CD4-positive, alpha-beta T cell treated with Interleukin-12 subunit alpha and Interleukin-12 subunit beta, for 1 hour (primary cell): Measurements from ENCODE around the gene FCRL6.

Experiments used
- DNase-seq: peaks from one replicate; pipeline ENCODE4 v3.0.0-alpha.2; 2020

FCRL6 gene

DNA sequence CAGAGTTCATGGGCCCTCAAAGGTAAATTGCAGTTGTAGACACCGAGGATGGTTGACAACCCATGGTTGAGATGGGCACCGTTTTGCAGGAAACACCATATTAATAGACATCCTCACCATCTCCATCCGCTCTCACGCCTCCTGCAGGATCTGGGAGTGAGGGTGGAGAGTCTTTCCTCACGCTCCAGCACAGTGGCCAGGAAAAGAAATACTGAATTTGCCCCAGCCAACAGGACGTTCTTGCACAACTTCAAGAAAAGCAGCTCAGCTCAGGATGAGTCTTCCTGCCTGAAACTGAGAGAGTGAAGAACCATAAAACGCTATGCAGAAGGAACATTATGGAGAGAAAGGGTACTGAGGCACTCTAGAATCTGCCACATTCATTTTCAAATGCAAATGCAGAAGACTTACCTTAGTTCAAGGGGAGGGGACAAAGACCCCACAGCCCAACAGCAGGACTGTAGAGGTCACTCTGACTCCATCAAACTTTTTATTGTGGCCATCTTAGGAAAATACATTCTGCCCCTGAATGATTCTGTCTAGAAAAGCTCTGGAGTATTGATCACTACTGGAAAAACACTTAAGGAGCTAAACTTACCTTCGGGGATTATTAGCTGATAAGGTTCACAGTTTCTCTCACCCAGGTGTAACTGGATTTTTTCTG lies 33.8 kb downstream of the FCRL6 start:
- DNase-seq: no peak

- DNase-seq: no peak
Measured at GRCh38 chr1:159838715-159839114, 36.6 kb downstream of the FCRL6 start.

- no peak for DNase-seq
Measured at GRCh38 chr1:159839116-159839849, 37.1 kb downstream of the FCRL6 start.

DNA sequence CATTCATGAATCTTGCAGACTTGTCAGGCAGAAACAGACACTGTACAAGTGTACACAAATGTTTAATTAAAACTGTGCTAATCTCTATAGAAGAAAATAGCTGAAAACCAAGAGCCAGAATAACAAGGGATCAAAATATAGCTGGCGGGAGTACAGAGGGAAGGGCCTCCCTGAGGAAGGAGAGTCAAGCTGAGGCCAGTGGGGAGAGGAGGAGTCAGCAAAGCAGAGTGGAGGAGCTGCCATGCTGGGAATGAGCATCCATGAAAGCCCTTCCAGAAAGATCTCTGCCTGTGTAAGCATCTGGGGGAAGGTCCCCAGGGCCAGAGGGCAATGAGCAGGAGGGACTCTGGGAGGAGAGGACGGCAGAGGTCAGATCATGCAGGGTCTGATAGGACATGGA lies 39.6 kb downstream of the FCRL6 start:
- DNase-seq: no peak

GRCh38 chr1:159843459-159843858 lies 41.3 kb downstream of the FCRL6 start:
- DNase-seq: no peak

DNA sequence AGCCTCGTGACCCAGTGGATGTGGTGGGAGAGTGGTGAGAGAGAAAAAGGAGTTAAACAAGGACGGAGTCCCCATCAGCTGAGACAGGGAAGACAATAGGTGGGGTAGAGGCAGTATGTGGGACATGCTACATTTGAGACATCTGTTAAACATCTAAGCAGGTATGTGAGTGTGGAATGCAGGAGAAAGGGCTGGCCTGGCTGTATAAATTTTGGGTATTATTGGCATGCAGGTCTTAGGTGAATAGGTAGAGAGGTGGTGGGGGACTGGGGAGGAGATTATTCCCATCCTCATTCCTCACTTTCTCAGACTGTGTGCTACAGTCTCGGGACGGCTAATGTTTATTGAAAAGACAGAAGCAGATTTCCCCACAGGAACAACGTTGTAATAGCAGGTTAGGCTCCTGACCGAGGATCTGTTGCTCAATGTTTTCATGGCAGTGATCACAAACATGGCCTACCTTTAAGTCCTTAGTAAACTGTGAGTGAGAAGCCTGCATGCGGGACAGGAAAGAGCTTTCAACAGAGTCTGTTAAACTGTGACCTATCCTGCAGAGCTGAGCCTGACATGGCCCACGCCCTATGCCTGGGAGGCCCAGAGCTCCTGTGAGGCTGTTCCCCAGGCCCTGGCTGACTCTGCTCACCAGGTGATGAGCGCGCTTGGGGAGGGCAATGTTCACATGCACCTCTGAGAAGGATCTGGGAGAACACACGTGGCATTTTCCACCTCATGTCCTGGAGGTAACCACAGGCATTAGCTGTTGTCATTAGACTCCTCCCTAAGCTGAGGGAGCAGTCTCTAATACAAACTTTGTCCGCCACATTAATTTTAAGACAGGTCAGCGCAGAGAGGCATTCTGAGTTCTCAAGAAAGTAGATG lies 43.8 kb downstream of the FCRL6 start:
- DNase-seq: no peak

DNA sequence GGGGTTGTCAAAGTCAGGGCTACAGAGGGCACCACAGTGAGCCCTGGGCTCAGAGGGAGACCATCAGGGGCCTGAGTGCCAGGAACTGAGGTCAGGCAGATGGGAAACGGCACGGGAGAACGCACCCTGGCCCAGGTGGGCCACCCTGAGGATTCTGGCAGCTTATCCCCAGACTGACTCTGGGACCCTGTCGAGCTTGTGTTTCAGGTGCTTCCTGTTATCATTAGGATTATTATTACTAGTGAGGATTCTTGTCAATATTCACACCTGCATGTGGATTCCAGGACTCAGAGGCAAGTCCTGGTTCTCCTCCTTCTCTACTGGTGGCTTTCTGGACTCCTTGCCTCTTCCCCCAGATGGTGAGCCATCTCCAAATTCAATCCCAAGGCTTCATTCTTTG lies 45.1 kb downstream of the FCRL6 start:
- no peak for DNase-seq

GRCh38 chr1:159848326-159848725 lies 46.2 kb downstream of the FCRL6 start:
- no peak for DNase-seq

- DNase-seq: no peak
Measured at GRCh38 chr1:159849626-159850366, 47.6 kb downstream of the FCRL6 start.

- DNase-seq: peak; percentile 7
Measured at GRCh38 chr1:159851407-159851806, 49.2 kb downstream of the FCRL6 start.

DNA sequence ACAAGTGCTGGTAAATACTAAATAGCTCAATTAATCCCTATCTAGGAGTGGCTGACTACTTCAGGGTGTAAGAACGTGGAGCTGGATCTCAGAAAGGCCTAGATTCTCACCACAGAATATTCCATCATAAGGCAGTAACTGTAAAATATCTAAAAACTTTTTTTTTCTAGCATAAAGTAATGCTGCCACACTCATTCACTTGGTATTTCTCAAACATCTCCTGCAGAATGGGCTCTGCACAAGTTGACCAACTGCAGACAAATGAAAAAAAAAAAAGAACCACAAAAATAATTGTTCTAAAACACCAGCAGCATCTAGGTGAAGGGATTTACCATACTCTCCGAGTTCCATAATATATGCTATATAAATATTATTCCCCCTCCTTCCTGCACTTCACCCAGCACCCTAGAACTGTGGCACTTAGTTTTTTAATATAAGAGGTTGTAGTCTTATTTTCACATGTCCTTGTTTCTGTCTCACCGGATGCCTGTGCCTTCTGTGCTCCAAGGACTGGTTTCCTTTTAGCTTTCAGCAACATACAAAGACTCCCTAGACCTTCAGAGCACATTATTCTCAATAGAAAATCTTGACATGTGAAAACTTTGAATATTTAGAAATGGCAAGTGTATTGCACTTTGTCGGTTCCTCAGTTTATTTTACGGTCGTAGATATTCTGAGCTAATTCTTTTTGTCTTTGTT lies 51.4 kb downstream of the FCRL6 start:
- no peak for DNase-seq

GRCh38 chr1:159854116-159854692 lies 52.0 kb downstream of the FCRL6 start:
- peak; percentile 13 for DNase-seq

DNA sequence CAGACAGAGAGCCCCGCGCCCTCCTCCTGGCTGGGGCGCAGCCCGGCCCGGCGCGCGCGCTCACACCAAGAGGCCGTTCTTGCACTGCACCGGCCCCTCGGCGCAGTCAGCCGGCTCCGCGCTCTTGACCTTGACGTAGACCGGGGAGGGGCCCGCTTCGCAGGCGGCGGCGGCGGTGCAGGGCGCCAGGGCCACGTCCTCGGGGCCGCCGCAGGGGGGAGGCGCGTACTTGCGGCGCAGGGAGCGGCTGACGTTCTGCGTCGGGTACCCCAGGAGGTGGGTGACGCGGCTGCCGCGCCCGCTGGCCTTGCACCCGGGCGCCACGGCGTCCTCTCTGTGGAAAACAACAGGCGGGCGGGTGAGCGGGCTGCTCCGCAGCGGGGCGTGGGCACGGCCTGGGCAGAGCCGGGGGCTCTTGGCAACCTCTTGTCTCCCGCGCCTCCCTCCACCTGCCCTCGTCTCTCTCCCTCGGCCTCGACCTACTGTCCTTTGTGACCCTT lies 52.6 kb downstream of the FCRL6 start:
- peak; percentile 80 for DNase-seq

- DNase-seq: no peak
Measured at GRCh38 chr1:159855709-159856108, 53.5 kb downstream of the FCRL6 start.

DNA sequence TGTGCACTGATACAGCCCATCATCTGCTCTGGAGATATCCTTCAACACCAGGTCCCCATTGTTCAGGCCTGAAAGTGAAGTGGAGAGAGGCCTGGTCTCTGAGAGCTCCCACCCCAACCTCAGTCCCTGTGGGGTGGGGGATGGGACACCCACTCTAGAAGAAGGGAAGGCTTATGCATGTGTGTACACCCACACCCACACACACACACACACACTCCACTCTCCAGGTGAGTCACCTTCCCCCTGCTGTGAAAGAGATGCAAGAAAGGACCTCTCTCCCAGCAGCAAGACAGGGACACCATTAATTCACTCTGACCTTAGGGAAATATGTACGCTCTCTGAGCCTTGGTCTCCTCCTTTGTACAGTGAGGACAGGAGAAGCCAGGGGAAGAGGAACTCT lies 54.4 kb downstream of the FCRL6 start:
- DNase-seq: no peak

GRCh38 chr1:159857889-159858288 lies 55.7 kb downstream of the FCRL6 start:
- no peak for DNase-seq

DNA sequence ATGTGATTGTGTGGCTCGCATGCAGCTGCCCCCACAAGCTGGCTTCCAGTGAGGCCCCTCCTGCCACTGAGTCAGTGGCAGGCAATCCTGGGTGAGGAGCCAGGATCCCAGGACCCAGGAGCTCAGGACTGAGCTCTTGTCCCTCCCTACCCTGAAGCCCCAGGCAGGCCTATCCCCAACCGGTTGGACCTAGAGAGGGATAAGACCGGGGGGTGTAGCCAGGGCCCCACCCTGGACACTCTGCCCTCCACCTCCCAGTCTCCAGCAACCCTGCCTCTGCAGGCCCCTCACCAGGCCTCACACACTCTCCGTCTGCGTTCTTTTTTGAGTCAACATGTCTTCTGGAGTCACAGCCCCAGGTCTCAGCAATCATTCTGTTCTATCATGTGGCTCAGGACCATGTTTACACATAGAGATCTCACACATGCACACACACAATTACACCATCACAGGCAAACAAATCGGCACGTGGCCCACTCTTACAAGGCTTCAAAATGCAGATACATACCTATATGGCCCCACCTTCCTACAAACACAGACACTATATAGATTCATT lies 57.7 kb downstream of the FCRL6 start:
- DNase-seq: no peak

DNA sequence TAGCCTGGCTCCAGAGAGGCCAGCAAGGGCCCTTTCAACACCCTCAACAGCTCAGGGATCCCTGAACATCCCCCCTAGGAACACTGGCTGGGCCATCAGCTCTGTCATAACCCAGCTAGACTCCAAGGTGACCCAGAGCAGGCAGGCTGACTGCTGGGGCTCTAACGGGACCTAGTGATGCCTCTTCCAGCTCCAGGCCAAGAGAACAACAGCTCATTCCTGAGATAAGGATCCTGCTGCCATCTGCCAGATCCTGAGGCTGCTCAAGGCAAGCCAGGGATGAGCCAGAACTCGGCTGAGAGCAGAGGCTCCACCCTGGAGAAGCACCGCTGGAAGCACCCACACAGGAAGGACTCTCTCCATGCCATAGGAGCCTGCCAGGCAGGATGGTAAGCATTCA lies 58.3 kb downstream of the FCRL6 start:
- DNase-seq: no peak

DNA sequence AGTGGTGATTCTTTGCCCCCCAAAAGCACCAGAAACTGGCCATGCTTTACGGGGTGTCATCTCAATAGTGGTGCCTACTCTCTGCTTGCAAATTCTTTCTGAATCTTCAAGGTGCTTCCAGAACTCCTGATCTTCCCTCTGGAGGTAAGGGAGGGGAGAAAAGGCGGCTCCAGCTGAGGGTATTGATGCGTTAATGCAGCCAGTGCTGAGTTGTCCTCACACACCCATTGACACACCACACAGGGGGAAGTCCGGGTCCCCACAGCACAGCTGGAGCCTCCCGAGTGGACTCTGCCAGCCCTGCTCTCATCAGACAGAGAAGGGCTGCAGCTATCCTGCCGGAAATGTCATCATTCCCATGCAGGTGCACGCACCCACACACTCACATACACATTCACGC lies 59.1 kb downstream of the FCRL6 start:
- DNase-seq: no peak

- no peak for DNase-seq
Measured at GRCh38 chr1:159862031-159862430, 59.9 kb downstream of the FCRL6 start.

DNA sequence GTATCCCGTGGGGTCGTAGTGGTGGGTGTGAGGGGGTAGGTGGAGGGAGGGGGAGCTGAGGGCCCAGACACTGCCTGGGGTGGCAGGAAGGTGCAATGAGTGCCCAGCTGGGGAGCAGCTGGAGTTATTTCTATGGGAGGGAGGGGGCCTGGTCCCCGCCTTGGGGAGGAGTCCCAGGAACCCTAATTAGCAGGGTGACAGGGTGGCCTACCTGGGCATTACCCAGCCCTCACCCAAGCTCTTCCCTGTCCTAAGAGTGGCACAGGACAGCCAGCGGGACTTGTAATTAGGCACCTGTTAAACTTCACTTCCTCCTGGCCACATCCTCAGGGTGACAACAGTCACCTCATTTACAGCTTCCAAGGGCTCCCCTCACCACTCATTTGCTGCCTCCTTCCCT lies 60.4 kb downstream of the FCRL6 start, which contains the start of gene VSIG8:
VSIG8 (minus strand) TSS at position 101 of the 400 bp plus-strand sequence. CDS start 136 bp downstream, outside the sequence.
- DNase-seq: no peak
